Stomach (tissue), 4 donors: ENCODE measurements around the gene KCNT1.

Experiments used
- POLR2A ChIP-seq, 4 donors: fragments of 450-650 bp; IDR thresholded peaks; one replicate each; pipeline ENCODE4 v1.6.1; 2016; ENCODE audit warnings: antibody characterized with exemption in 4 of 4, control low read depth in 2 of 4, mild to moderate bottlenecking in 1 of 4, moderate library complexity in 1 of 4
- POLR2AphosphoS5 ChIP-seq, 3 donors: sonication (generic); formaldehyde crosslinking; IDR thresholded peaks; one replicate each; pipeline ENCODE4 v1.6.1; 2016; ENCODE audit warnings: antibody characterized with exemption in 3 of 3
- TF ChIP-seq, protein P1 (sequence below), 7 experiments: fragments of 450-650 bp in 4 of 7; fragments of 200-600 bp in 3 of 7; sonication (generic) in 3 of 7; IDR thresholded peaks; one replicate each; pipeline ENCODE4 v1.5.1; 2016 to 2019; ENCODE audit warnings: antibody characterized with exemption in 7 of 7, control low read depth in 2 of 7, mild to moderate bottlenecking in 1 of 7

DNA sequence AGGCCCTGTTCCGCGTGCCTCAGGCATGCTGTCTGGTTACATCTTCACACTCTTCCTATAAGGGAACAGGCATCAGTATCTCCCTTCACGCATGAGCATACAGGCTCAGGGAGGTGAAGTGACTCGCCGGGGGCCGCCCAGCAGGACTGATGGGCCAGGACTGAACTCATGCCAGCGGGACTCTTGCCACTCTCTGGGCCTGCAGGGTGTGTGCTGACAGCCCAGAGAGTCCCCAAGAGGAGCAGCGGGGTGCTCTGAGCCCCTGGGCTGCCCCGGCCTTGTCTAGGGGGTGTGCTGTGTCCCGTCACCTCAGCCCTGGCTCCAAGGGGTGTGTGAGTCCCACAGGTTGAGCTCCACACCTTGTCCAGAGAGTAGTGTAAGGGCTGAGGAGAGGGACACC lies 9.9 kb downstream of the KCNT1 start:
- TF ChIP-seq, protein P1, sequence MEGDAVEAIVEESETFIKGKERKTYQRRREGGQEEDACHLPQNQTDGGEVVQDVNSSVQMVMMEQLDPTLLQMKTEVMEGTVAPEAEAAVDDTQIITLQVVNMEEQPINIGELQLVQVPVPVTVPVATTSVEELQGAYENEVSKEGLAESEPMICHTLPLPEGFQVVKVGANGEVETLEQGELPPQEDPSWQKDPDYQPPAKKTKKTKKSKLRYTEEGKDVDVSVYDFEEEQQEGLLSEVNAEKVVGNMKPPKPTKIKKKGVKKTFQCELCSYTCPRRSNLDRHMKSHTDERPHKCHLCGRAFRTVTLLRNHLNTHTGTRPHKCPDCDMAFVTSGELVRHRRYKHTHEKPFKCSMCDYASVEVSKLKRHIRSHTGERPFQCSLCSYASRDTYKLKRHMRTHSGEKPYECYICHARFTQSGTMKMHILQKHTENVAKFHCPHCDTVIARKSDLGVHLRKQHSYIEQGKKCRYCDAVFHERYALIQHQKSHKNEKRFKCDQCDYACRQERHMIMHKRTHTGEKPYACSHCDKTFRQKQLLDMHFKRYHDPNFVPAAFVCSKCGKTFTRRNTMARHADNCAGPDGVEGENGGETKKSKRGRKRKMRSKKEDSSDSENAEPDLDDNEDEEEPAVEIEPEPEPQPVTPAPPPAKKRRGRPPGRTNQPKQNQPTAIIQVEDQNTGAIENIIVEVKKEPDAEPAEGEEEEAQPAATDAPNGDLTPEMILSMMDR (IDR thresholded peaks at IDR 0.05) = no peak
- TF ChIP-seq POLR2AphosphoS5 (IDR thresholded peaks at IDR 0.05) (no peak), POLR2A (IDR thresholded peaks at IDR 0.05) (no peak)
